ENCODE measurements around the gene TRIM28. TPM values are rescaled to one million over a fixed set of nuclear protein-coding genes. Genes with fewer than 3 reads are reported as not detected.

TRIM28 gene
- total and polyA plus RNA-seq, 9 of the 15 experiments (the other 6 are each of a cell fraction or from before 2014, with no cell fraction given), result 12.1 to 797 (median 490) TPM

- TF ChIP-seq, protein P1, sequence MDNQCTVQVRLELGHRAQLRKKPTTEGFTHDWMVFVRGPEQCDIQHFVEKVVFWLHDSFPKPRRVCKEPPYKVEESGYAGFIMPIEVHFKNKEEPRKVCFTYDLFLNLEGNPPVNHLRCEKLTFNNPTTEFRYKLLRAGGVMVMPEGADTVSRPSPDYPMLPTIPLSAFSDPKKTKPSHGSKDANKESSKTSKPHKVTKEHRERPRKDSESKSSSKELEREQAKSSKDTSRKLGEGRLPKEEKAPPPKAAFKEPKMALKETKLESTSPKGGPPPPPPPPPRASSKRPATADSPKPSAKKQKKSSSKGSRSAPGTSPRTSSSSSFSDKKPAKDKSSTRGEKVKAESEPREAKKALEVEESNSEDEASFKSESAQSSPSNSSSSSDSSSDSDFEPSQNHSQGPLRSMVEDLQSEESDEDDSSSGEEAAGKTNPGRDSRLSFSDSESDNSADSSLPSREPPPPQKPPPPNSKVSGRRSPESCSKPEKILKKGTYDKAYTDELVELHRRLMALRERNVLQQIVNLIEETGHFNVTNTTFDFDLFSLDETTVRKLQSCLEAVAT (IDR thresholded peaks at IDR 0.05), result peak; percentile 70 to 86; a peak in 3 of 4 replicates
- TF ChIP-seq HIVEP1 (CRISPR knock-in tag; IDR thresholded peaks at IDR 0.05), result no peak
- no peak for TF ChIP-seq CEBPG (CRISPR knock-in tag; IDR thresholded peaks at IDR 0.05)
- TF ChIP-seq CEBPG (tag; conservative IDR thresholded peaks at IDR 0.05 in 1 of 2, IDR thresholded peaks at IDR 0.05 in 1 of 2), result no peak
- peak; percentile 34 for TF ChIP-seq CBFA2T3 (IDR thresholded peaks at IDR 0.05)
- TF ChIP-seq ZNF232 (CRISPR knock-in tag; IDR thresholded peaks at IDR 0.05), result peak; percentile 71; the same call in 1 of the 2 replicates
- peak; percentile 91 for TF ChIP-seq STAG1 (CRISPR knock-in tag; IDR thresholded peaks at IDR 0.05; ENCODE audit: borderline replicate concordance)
- TF ChIP-seq CHD1 (IDR thresholded peaks at IDR 0.05; ENCODE audit: low read length), result peak; percentile 84
- TF ChIP-seq ZNF780A (CRISPR knock-in tag; IDR thresholded peaks at IDR 0.05), result 0 out of 2 replicates have a peak, but pooled peaks have one; percentile 65
- TF ChIP-seq, protein P2, sequence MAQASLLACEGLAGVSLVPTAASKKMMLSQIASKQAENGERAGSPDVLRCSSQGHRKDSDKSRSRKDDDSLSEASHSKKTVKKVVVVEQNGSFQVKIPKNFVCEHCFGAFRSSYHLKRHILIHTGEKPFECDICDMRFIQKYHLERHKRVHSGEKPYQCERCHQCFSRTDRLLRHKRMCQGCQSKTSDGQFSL (CRISPR knock-in tag; IDR thresholded peaks at IDR 0.05), result peak; percentile 88
- TF ChIP-seq, protein P2 (tag; IDR thresholded peaks at IDR 0.05), result 0 out of 4 replicates have a peak, but pooled peaks of 1 of the 2 experiments have one; percentile 39
- TF ChIP-seq MITF (IDR thresholded peaks at IDR 0.05), result no peak
- peak; percentile 87 for TF ChIP-seq TAF7 (tag; IDR thresholded peaks at IDR 0.05)
- TF ChIP-seq L3MBTL2 (IDR thresholded peaks at IDR 0.05), result peak; percentile 46
- peak; percentile 64 for TF ChIP-seq SAP30 (IDR thresholded peaks at IDR 0.05; ENCODE audit: borderline replicate concordance, insufficient read depth, low read depth, low read length, poor library complexity, severe bottlenecking)
- peak; percentile 55 to 73 for TF ChIP-seq NRF1 (conservative IDR thresholded peaks at IDR 0.05 in 1 of 2, IDR thresholded peaks at IDR 0.05 in 1 of 2)
- peak; percentile 88 for TF ChIP-seq TOE1 (IDR thresholded peaks at IDR 0.05; ENCODE audit: borderline replicate concordance)
- TF ChIP-seq TOE1 (CRISPR knock-in tag; IDR thresholded peaks at IDR 0.05; ENCODE audit: borderline replicate concordance, low read depth), result no peak
- TF ChIP-seq, protein P3, sequence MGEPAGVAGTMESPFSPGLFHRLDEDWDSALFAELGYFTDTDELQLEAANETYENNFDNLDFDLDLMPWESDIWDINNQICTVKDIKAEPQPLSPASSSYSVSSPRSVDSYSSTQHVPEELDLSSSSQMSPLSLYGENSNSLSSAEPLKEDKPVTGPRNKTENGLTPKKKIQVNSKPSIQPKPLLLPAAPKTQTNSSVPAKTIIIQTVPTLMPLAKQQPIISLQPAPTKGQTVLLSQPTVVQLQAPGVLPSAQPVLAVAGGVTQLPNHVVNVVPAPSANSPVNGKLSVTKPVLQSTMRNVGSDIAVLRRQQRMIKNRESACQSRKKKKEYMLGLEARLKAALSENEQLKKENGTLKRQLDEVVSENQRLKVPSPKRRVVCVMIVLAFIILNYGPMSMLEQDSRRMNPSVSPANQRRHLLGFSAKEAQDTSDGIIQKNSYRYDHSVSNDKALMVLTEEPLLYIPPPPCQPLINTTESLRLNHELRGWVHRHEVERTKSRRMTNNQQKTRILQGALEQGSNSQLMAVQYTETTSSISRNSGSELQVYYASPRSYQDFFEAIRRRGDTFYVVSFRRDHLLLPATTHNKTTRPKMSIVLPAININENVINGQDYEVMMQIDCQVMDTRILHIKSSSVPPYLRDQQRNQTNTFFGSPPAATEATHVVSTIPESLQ (CRISPR knock-in tag; IDR thresholded peaks at IDR 0.05), result peak; percentile 95
- TF ChIP-seq KDM2B (CRISPR knock-in tag; IDR thresholded peaks at IDR 0.05), result 0 out of 2 replicates have a peak, but pooled peaks have one; percentile 19
- TF ChIP-seq TAL1 (IDR thresholded peaks at IDR 0.05), result no peak
These were observed 24.3 kb upstream of the TRIM28 start, which contains the start of gene ZBTB45 (continued) for GRCh38 chr19:58519355-58520256.

Data from K562 (cell line).